OCI-M1 (cell line): ENCODE measurements around the gene KATNB1.
"Not testable (repeated sequence)": the region's sequence is repeated elsewhere in the genome, so short reads cannot be mapped to it uniquely, and the experiment has no call there.

Source experiments
- DNase-seq: peaks from one replicate; lab custom pipeline; 2025; lab: John Stamatoyannopoulos, UW

The KATNB1 gene

GRCh38 chr16:57771141-57771785 lies 35.7 kb downstream of the KATNB1 start:
- DNase-seq = no peak

GRCh38 chr16:57773019-57773418 lies 37.4 kb downstream of the KATNB1 start:
- no peak for DNase-seq

- DNase-seq = no peak
Measured at GRCh38 chr16:57773655-57774295, 38.2 kb downstream of the KATNB1 start.

GRCh38 chr16:57774705-57775285 lies 39.2 kb downstream of the KATNB1 start:
- no peak for DNase-seq

GRCh38 chr16:57775661-57776469 lies 40.3 kb downstream of the KATNB1 start:
- no peak for DNase-seq

GRCh38 chr16:57778658-57779057 lies 43.1 kb downstream of the KATNB1 start:
- DNase-seq = no peak

GRCh38 chr16:57779836-57780235 lies 44.3 kb downstream of the KATNB1 start:
- DNase-seq = not testable (repeated sequence)

- DNase-seq = no peak
Measured at GRCh38 chr16:57781349-57781740, 45.8 kb downstream of the KATNB1 start.

- DNase-seq = no peak
Measured at GRCh38 chr16:57781741-57782606, 46.4 kb downstream of the KATNB1 start.

- DNase-seq = not testable (repeated sequence)
Measured at GRCh38 chr16:57782607-57783055, 47.1 kb downstream of the KATNB1 start.

- DNase-seq = no peak
Measured at GRCh38 chr16:57783116-57783515, 47.5 kb downstream of the KATNB1 start.

- DNase-seq = no peak
Measured at GRCh38 chr16:57783883-57784282, 48.3 kb downstream of the KATNB1 start.

GRCh38 chr16:57784334-57784733 lies 48.8 kb downstream of the KATNB1 start:
- DNase-seq = no peak

GRCh38 chr16:57785385-57785784 lies 49.8 kb downstream of the KATNB1 start:
- no peak for DNase-seq

GRCh38 chr16:57785924-57786323 lies 50.4 kb downstream of the KATNB1 start:
- DNase-seq = no peak

GRCh38 chr16:57786632-57787518 lies 51.3 kb downstream of the KATNB1 start:
- DNase-seq = no peak

GRCh38 chr16:57787519-57787905 lies 51.9 kb downstream of the KATNB1 start:
- DNase-seq = no peak

GRCh38 chr16:57788252-57788841 lies 52.8 kb downstream of the KATNB1 start:
- DNase-seq = no peak

GRCh38 chr16:57788951-57789350 lies 53.4 kb downstream of the KATNB1 start:
- DNase-seq = no peak

- no peak for DNase-seq
Measured at GRCh38 chr16:57791195-57791892, 55.8 kb downstream of the KATNB1 start.
